Transverse colon (tissue), 4 donors: ENCODE data around the gene TBC1D2B.
"Not testable (repeated sequence)": the region's sequence is repeated elsewhere in the genome, so short reads cannot be mapped to it uniquely, and the experiment has no call there.

Experiments
- POLR2AphosphoS5 ChIP-seq, 3 donors: sonication (generic); formaldehyde crosslinking; IDR thresholded peaks; one replicate each; pipeline ENCODE4 v1.6.1; 2016; ENCODE audit warnings: antibody characterized with exemption in 3 of 3
- TF ChIP-seq, protein P1 (sequence below), 5 experiments: fragments of 200-600 bp in 3 of 5; fragments of 450-650 bp in 2 of 5; sonication (generic) in 3 of 5; IDR thresholded peaks; 1 replicate in 2 of 5; 2 replicates in 3 of 5; pipeline ENCODE4 v1.5.1; 2016 to 2017; ENCODE audit warnings: antibody characterized with exemption in 5 of 5, inconsistent platforms in 3 of 5, mild to moderate bottlenecking in 2 of 5, moderate library complexity in 1 of 5

DNA sequence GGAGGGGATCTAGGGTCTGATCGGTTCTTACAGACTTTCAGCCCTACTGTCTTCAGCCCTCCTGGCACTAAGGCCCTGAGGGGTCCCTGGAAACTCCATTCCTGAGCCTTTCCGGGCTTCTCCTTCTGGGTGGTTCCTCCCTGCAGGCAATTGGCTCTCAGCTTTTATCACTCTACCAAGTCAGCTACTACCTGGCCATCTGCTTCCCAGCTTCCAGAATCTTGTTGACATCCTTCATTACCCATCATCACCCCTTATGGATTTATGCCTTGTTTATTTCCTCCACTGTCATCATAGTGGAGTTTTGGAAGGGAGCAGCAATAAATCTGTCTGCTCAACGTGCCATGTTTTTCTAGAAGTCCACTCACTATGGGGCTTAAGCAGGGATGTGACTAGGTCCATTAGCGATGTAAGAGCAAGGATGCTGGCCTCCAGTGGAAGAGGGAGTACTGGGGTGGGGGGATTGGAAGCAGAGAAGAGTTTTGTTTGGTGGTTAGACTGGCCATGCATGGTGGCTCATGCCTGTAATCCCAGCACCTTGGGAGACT, 106.6 kb downstream of the TBC1D2B start:
- TF ChIP-seq, protein P1, sequence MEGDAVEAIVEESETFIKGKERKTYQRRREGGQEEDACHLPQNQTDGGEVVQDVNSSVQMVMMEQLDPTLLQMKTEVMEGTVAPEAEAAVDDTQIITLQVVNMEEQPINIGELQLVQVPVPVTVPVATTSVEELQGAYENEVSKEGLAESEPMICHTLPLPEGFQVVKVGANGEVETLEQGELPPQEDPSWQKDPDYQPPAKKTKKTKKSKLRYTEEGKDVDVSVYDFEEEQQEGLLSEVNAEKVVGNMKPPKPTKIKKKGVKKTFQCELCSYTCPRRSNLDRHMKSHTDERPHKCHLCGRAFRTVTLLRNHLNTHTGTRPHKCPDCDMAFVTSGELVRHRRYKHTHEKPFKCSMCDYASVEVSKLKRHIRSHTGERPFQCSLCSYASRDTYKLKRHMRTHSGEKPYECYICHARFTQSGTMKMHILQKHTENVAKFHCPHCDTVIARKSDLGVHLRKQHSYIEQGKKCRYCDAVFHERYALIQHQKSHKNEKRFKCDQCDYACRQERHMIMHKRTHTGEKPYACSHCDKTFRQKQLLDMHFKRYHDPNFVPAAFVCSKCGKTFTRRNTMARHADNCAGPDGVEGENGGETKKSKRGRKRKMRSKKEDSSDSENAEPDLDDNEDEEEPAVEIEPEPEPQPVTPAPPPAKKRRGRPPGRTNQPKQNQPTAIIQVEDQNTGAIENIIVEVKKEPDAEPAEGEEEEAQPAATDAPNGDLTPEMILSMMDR (IDR thresholded peaks at IDR 0.05) = not testable (repeated sequence)
- TF ChIP-seq POLR2AphosphoS5 (IDR thresholded peaks at IDR 0.05) = not testable (repeated sequence)
